Smooth muscle cell (in vitro differentiated cells): Measurements from ENCODE around the gene GSG1. TPM values are rescaled to one million over a fixed set of nuclear protein-coding genes. Genes with fewer than 3 reads are reported as not detected.

ENCODE experiments used
- DNase-seq: peaks from one replicate; lab custom pipeline; 2025; ENCODE audit not compliant: unreplicated experiment; lab: John Stamatoyannopoulos, UW
- H2AFZ ChIP-seq: fragments of 200-600 bp; sonication (generic); 2 replicates; pipeline ENCODE4 v1.6.0; 2016; ENCODE audit warnings: antibody characterized with exemption, low read depth, mild to moderate bottlenecking
- H3F3A ChIP-seq: fragments of 200-600 bp; sonication (generic); 2 replicates; pipeline ENCODE4 v1.6.0; 2017; ENCODE audit warnings: antibody characterized with exemption, low read depth
- H3K27ac ChIP-seq: fragments of 200-600 bp; sonication (generic); 2 replicates; pipeline ENCODE4 v1.5.1; 2016; ENCODE audit warnings: low read depth, mild to moderate bottlenecking
- H3K27me3 ChIP-seq: fragments of 200-600 bp; sonication (generic); 2 replicates; pipeline ENCODE4 v1.6.1; 2016; ENCODE audit warnings: low read depth, mild to moderate bottlenecking
- H3K36me3 ChIP-seq: fragments of 200-600 bp; sonication (generic); 2 replicates; pipeline ENCODE4 v1.5.1; 2016; ENCODE audit warnings: low read depth
- H3K4me1 ChIP-seq: fragments of 200-600 bp; sonication (generic); 2 replicates; pipeline ENCODE4 v1.5.1; 2016; ENCODE audit warnings: low read depth
- H3K4me2 ChIP-seq: fragments of 200-600 bp; sonication (generic); 2 replicates; pipeline ENCODE4 v1.6.0; 2016; ENCODE audit warnings: mild to moderate bottlenecking
- H3K4me3 ChIP-seq: fragments of 200-600 bp; sonication (generic); 2 replicates; pipeline ENCODE4 v1.5.1; 2016; ENCODE audit warnings: mild to moderate bottlenecking
- H3K79me2 ChIP-seq: fragments of 200-600 bp; sonication (generic); 2 replicates; pipeline ENCODE4 v1.6.0; 2016; ENCODE audit warnings: low read depth, mild to moderate bottlenecking
- H3K9ac ChIP-seq: fragments of 200-600 bp; sonication (generic); 2 replicates; pipeline ENCODE4 v1.6.0; 2016; ENCODE audit warnings: low read depth
- H3K9me3 ChIP-seq: fragments of 200-600 bp; sonication (generic); replicated peaks from 2 replicates; pipeline ENCODE4 v1.5.1; 2016; ENCODE audit warnings: low read depth
- H4K20me1 ChIP-seq: fragments of 200-600 bp; sonication (generic); 2 replicates; pipeline ENCODE4 v1.6.0; 2016; ENCODE audit warnings: low read depth
- WGBS: methylation state at CpG from one replicate; pipeline ENCODE4 v1.1.7; 2016; ENCODE audit warnings: low lambda C conversion rate; 5-methylcytosine and 5-hydroxymethylcytosine counted together
- polyA plus RNA-seq: library from polyadenylated mRNA; unstranded; fragments of >200 nt; fragmentation: Nextera tagmentation; extraction: Ambion mirVana; gene quantifications from 2 replicates; pipeline ENCODE4 v1.2.1, GENCODE V29; 2016
- total RNA-seq: library from RNA; depleted of rRNA; stranded (reverse); fragments of >200 nt; gene quantifications from 2 replicates; pipeline ENCODE4 v1.2.3, GENCODE V29; 2014
- TF ChIP-seq, protein P1 (sequence below): fragments of 200-600 bp; sonication (generic); IDR thresholded peaks from 2 replicates; pipeline ENCODE4 v1.5.1; 2017; ENCODE audit warnings: borderline replicate concordance, mild to moderate bottlenecking, antibody characterized with exemption; ENCODE audit not compliant: insufficient read depth, poor library complexity, severe bottlenecking

GSG1 gene
- total and polyA plus RNA-seq, 2 experiments from 2014 or later, result not detected

DNA sequence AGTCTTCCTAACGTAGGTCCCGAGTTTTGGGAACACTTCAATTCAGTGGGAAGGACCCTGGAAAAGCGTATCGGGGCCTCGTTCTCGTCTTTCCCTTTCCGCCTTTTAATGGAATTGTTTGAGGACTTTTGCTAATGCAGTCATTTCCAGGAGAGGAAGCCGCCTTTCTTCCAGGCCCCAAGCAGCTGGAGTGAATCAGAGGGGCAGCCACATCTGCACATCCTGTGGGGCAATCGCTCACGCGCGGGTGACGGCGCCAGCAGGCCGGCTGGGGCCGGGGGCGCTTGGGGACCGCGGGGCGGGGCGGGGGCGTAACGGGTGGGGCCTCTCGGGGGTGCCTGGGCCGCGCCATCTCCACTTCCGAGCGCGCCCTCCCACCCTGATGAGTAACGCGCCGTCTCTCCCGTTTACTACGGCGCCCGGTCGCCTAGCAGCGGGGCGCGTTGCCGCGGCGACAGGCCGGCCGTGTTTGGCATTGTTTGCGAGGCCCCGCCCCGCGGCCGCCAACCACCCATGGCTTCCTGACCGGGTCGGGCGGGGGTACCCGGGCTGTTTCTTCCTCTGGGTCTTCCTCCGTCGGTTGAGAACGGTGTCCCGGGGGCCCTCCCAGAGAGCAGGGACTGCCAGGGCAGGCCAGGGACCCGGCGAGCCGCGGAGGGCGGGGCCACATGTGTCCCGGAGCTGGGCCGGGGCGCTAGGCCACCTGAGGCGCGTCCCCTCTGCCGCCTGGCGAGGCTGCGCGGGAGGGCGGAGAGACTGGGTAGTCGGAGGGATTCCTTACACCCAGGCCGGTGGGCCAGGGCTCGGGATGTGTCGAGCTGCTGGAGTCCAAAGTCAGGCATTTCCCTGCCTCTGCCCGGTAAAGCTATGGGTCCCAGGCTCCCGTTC is 2.3 kb downstream of the GSG1 start:
- DNase-seq, result peak; percentile 90
- Histone ChIP-seq H3K27ac (peak overlapping the region; percentile 99), H3K79me2 (no peaks in the 10 kb centered on the region), H3K27me3 (no peaks in the 10 kb centered on the region), H3K9ac (peak overlapping the region; percentile 99), H3K9me3 (no peaks in the 10 kb centered on the region), H3K4me1 (peaks cover 47% of the 10 kb centered on the region), H3K4me2 (peak overlapping the region; percentile 90), H3K36me3 (no peaks in the 10 kb centered on the region), H3K4me3 (peak overlapping the region; percentile 52), H2AFZ (peak overlapping the region; percentile 53), H4K20me1 (no peaks in the 10 kb centered on the region), H3F3A (peaks cover 42% of the 10 kb centered on the region)
- TF ChIP-seq, protein P1, sequence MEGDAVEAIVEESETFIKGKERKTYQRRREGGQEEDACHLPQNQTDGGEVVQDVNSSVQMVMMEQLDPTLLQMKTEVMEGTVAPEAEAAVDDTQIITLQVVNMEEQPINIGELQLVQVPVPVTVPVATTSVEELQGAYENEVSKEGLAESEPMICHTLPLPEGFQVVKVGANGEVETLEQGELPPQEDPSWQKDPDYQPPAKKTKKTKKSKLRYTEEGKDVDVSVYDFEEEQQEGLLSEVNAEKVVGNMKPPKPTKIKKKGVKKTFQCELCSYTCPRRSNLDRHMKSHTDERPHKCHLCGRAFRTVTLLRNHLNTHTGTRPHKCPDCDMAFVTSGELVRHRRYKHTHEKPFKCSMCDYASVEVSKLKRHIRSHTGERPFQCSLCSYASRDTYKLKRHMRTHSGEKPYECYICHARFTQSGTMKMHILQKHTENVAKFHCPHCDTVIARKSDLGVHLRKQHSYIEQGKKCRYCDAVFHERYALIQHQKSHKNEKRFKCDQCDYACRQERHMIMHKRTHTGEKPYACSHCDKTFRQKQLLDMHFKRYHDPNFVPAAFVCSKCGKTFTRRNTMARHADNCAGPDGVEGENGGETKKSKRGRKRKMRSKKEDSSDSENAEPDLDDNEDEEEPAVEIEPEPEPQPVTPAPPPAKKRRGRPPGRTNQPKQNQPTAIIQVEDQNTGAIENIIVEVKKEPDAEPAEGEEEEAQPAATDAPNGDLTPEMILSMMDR, result no peak
- under 1% methylated on average over 76 of the region's 79 CpGs for WGBS

DNA sequence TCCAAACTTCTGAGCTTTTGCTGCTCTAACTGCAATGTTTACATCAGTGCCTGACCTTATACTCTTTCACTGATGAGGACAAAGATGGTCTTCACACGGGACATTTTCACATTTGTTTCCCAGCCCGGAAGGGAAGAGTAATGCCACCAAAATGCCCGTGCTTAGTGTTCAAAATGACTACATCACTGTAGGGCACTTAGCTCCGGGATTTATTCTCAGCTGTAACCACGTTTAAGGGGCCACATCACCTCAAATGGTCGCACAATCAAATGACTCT is 2.9 kb downstream of the GSG1 start:
- no peaks in the 10 kb centered on the region for H3K79me2 ChIP-seq
- H3K9ac ChIP-seq, result peak overlapping the region; percentile 99
- H4K20me1 ChIP-seq, result no peaks in the 10 kb centered on the region
- no peak for DNase-seq
- H3K4me2 ChIP-seq, result peak overlapping the region; percentile 90
- no peaks in the 10 kb centered on the region for H3K36me3 ChIP-seq
- H3K9me3 ChIP-seq, result no peaks in the 10 kb centered on the region
- H3K4me1 ChIP-seq, result peaks cover 47% of the 10 kb centered on the region
- H2AFZ ChIP-seq, result no peak overlapping the region
- peak overlapping the region; percentile 99 for H3K27ac ChIP-seq
- H3F3A ChIP-seq, result peaks cover 42% of the 10 kb centered on the region
- H3K27me3 ChIP-seq, result no peaks in the 10 kb centered on the region
- WGBS, result 12% methylated on average over 6 of the region's 6 CpGs
- TF ChIP-seq, protein P1, result no peak
- H3K4me3 ChIP-seq, result peak overlapping the region; percentile 52

GRCh38 chr12:13099844-13100604 is 3.4 kb downstream of the GSG1 start:
- Histone ChIP-seq H3K36me3 (no peaks in the 10 kb centered on the region), H3F3A (peaks cover 42% of the 10 kb centered on the region), H2AFZ (no peak overlapping the region), H3K4me1 (peaks cover 47% of the 10 kb centered on the region), H3K4me2 (peak overlapping the region; percentile 90), H3K4me3 (peak overlapping the region; percentile 52), H3K9me3 (no peaks in the 10 kb centered on the region), H4K20me1 (no peaks in the 10 kb centered on the region), H3K79me2 (no peaks in the 10 kb centered on the region), H3K9ac (peak overlapping the region; percentile 99), H3K27ac (peak overlapping the region; percentile 99), H3K27me3 (no peaks in the 10 kb centered on the region)
- DNase-seq, result no peak
- TF ChIP-seq, protein P1, result no peak
- 73% methylated on average over 10 of the region's 10 CpGs for WGBS
